Liver (tissue), 9 donors: ENCODE data around the gene WNT5A. TPM values are rescaled to one million over a fixed set of nuclear protein-coding genes. Genes with fewer than 3 reads are reported as not detected.

Experiments
- DNase-seq: peaks from one replicate; pipeline ENCODE4 v3.0.0-alpha.2; 2017; ENCODE audit warnings: low spot score
- H3K27ac ChIP-seq, 2 donors: one replicate each; pipeline ENCODE4 v1.7.0; 2013; ENCODE audit warnings: inconsistent platforms in 2 of 2, low read length in 2 of 2, control low read depth in 1 of 2, low read depth in 1 of 2, mild to moderate bottlenecking in 1 of 2
- H3K27me3 ChIP-seq, 4 donors: one replicate each; pipeline versions ENCODE4 v1.6.1 to v1.7.0; 2013; ENCODE audit warnings: low read length in 3 of 4, inconsistent platforms in 1 of 4, mild to moderate bottlenecking in 1 of 4, moderate library complexity in 1 of 4; ENCODE audit not compliant: control insufficient read depth in 4 of 4, insufficient read depth in 4 of 4
- H3K36me3 ChIP-seq, 4 donors: one replicate each; pipeline versions ENCODE4 v1.6.1 to v1.7.0; 2013; ENCODE audit warnings: low read length in 3 of 4, mild to moderate bottlenecking in 3 of 4, low read depth in 1 of 4, moderate library complexity in 1 of 4; ENCODE audit not compliant: control insufficient read depth in 4 of 4, insufficient read depth in 3 of 4
- H3K4me1 ChIP-seq, 4 donors: one replicate each; pipeline versions ENCODE4 v1.6.1 to v1.7.0; 2013; ENCODE audit warnings: low read length in 3 of 4, mild to moderate bottlenecking in 3 of 4, moderate library complexity in 1 of 4; ENCODE audit not compliant: control insufficient read depth in 4 of 4, insufficient read depth in 4 of 4
- H3K4me3 ChIP-seq, 3 donors: one replicate each; pipeline versions ENCODE4 v1.6.1 to v1.7.0; 2013; ENCODE audit warnings: low read length in 3 of 3, control low read depth in 1 of 3, low read depth in 1 of 3, mild to moderate bottlenecking in 1 of 3
- H3K9ac ChIP-seq, 2 donors: one replicate each; pipeline ENCODE4 v1.7.0; 2013; ENCODE audit warnings: low read length in 2 of 2, mild to moderate bottlenecking in 2 of 2, moderate library complexity in 2 of 2, control low read depth in 1 of 2, low read depth in 1 of 2
- H3K9me3 ChIP-seq, 4 donors: one replicate each; pipeline versions ENCODE4 v1.6.1 to v1.7.0; 2013; ENCODE audit warnings: low read length in 3 of 4; ENCODE audit not compliant: control insufficient read depth in 4 of 4
- EGR1 ChIP-seq, 2 donors: IDR thresholded peaks; 2 replicates each; pipeline ENCODE4 v1.6.1; 2016 to 2018; ENCODE audit warnings: antibody characterized with exemption in 2 of 2, low read depth in 2 of 2
- FOXA1 ChIP-seq: IDR thresholded peaks from 2 replicates; pipeline ENCODE4 v1.6.1; 2016; ENCODE audit warnings: antibody characterized with exemption
- FOXA2 ChIP-seq: IDR thresholded peaks from 2 replicates; pipeline ENCODE4 v1.6.1; 2016; ENCODE audit warnings: antibody characterized with exemption
- GABPA ChIP-seq, 2 donors: IDR thresholded peaks in 1 of 2; conservative IDR thresholded peaks in 1 of 2; 2 replicates each; pipeline ENCODE4 v1.6.1; 2016; ENCODE audit warnings: antibody characterized with exemption in 2 of 2, mild to moderate bottlenecking in 1 of 2, moderate library complexity in 1 of 2
- HNF4A ChIP-seq, 2 donors: conservative IDR thresholded peaks; 2 replicates each; pipeline ENCODE4 v1.6.1; 2016; ENCODE audit warnings: antibody characterized with exemption in 2 of 2, mild to moderate bottlenecking in 2 of 2
- HNF4G ChIP-seq: IDR thresholded peaks from 2 replicates; pipeline ENCODE4 v1.6.1; 2016; ENCODE audit warnings: antibody characterized with exemption
- JUND ChIP-seq, 2 donors: IDR thresholded peaks; 2 replicates each; pipeline ENCODE4 v1.6.1; 2016; ENCODE audit warnings: antibody characterized with exemption in 2 of 2
- NR2F2 ChIP-seq: IDR thresholded peaks from 2 replicates; pipeline ENCODE4 v1.6.1; 2016; ENCODE audit warnings: antibody characterized with exemption
- RAD21 ChIP-seq, 2 donors: IDR thresholded peaks; 2 replicates each; pipeline ENCODE4 v1.6.1; 2016; ENCODE audit warnings: antibody characterized with exemption in 2 of 2, mild to moderate bottlenecking in 2 of 2
- RXRA ChIP-seq, 2 donors: IDR thresholded peaks; 2 replicates each; pipeline ENCODE4 v1.6.1; 2017 to 2018; ENCODE audit warnings: antibody characterized with exemption in 2 of 2, mild to moderate bottlenecking in 1 of 2
- SP1 ChIP-seq: IDR thresholded peaks from 2 replicates; pipeline ENCODE4 v1.6.1; 2018; ENCODE audit warnings: antibody characterized with exemption, mild to moderate bottlenecking
- TAF1 ChIP-seq: conservative IDR thresholded peaks from 2 replicates; pipeline ENCODE4 v1.6.1; 2016; ENCODE audit warnings: antibody characterized with exemption, mild to moderate bottlenecking
- YY1 ChIP-seq: IDR thresholded peaks from 2 replicates; pipeline ENCODE4 v1.6.1; 2016; ENCODE audit warnings: antibody characterized with exemption, mild to moderate bottlenecking
- WGBS: extraction: QIAGEN DNeasy Blood & Tissue Kit; methylation state at CpG from one replicate; pipeline ENCODE4 v1.1.7; 2013; 5-methylcytosine and 5-hydroxymethylcytosine counted together
- polyA plus RNA-seq, 2 donors: library from polyadenylated mRNA; stranded (reverse) in 1 of 2; unstranded in 1 of 2; fragments of 200-250 nt in 1 of 2; fragments of >200 nt in 1 of 2; fragmentation: Nextera tagmentation in 1 of 2; extraction: Ambion mirVana in 1 of 2; gene quantifications; one replicate each; pipeline versions ENCODE4 v1.2.1 to v1.2.3, GENCODE V29; 2013 to 2015
- total RNA-seq, 2 donors: library from RNA; depleted of rRNA; stranded (reverse); fragments of >200 nt; gene quantifications; one replicate each; pipeline ENCODE4 v1.2.3, GENCODE V29; 2014
- TF ChIP-seq, protein P1 (sequence below): IDR thresholded peaks from 2 replicates; pipeline ENCODE4 v1.6.1; 2016; ENCODE audit warnings: antibody characterized with exemption
- TF ChIP-seq, protein P2 (sequence below): IDR thresholded peaks from 2 replicates; pipeline ENCODE4 v1.6.1; 2016; ENCODE audit warnings: antibody characterized with exemption, mild to moderate bottlenecking
- TF ChIP-seq, protein P3 (sequence below): IDR thresholded peaks from 2 replicates; pipeline ENCODE4 v1.6.1; 2016; ENCODE audit warnings: antibody characterized with exemption
- TF ChIP-seq, protein P4 (sequence below): IDR thresholded peaks from 2 replicates; pipeline ENCODE4 v1.6.1; 2016; ENCODE audit warnings: antibody characterized with exemption
- TF ChIP-seq, protein P5 (sequence below): fragments of 150-350 bp; IDR thresholded peaks from 2 replicates; pipeline ENCODE4 v1.5.1; 2017; ENCODE audit warnings: improper control_type of control experiment, low read depth, low read length; ENCODE audit not compliant: missing input control
- donor health status: healthy.
- donor health status: healthy.
- donor health status: healthy.
- donor health status: healthy.
- donor health status: healthy.

WNT5A gene
- total and polyA plus RNA-seq, 4 donors = 0.18 to 1.3 (median 0.66) TPM

DNA sequence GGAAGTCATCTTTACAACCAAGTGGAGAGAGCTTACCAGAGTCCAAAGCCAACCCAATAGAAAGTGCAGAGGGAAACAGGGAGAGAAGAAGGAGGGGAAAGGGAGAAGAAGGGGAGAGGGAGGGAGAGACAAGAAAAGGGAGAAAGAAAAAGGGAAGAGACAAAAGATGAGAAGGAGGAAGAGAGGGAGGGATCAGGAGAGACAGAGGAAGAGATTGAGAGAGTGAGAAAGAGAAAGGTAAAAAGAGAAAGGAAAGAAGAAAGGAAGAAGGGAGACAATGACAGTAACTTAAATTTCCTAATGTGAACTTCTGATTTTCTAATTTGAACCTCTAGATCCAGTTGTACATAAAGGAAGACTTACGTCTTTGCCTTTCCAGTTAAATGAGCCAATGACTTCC, 20.7 kb upstream of the WNT5A start:
- 95% methylated on average over 1 of the region's 1 CpG for WGBS
- TF ChIP-seq, protein P1, sequence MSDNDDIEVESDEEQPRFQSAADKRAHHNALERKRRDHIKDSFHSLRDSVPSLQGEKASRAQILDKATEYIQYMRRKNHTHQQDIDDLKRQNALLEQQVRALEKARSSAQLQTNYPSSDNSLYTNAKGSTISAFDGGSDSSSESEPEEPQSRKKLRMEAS = no peak
- no peak for TF ChIP-seq EGR1 (IDR thresholded peaks at IDR 0.05; ENCODE audit: low read depth in 2 of 2)
- TF ChIP-seq, protein P2, sequence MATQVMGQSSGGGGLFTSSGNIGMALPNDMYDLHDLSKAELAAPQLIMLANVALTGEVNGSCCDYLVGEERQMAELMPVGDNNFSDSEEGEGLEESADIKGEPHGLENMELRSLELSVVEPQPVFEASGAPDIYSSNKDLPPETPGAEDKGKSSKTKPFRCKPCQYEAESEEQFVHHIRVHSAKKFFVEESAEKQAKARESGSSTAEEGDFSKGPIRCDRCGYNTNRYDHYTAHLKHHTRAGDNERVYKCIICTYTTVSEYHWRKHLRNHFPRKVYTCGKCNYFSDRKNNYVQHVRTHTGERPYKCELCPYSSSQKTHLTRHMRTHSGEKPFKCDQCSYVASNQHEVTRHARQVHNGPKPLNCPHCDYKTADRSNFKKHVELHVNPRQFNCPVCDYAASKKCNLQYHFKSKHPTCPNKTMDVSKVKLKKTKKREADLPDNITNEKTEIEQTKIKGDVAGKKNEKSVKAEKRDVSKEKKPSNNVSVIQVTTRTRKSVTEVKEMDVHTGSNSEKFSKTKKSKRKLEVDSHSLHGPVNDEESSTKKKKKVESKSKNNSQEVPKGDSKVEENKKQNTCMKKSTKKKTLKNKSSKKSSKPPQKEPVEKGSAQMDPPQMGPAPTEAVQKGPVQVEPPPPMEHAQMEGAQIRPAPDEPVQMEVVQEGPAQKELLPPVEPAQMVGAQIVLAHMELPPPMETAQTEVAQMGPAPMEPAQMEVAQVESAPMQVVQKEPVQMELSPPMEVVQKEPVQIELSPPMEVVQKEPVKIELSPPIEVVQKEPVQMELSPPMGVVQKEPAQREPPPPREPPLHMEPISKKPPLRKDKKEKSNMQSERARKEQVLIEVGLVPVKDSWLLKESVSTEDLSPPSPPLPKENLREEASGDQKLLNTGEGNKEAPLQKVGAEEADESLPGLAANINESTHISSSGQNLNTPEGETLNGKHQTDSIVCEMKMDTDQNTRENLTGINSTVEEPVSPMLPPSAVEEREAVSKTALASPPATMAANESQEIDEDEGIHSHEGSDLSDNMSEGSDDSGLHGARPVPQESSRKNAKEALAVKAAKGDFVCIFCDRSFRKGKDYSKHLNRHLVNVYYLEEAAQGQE = no peak
- TF ChIP-seq, protein P3, sequence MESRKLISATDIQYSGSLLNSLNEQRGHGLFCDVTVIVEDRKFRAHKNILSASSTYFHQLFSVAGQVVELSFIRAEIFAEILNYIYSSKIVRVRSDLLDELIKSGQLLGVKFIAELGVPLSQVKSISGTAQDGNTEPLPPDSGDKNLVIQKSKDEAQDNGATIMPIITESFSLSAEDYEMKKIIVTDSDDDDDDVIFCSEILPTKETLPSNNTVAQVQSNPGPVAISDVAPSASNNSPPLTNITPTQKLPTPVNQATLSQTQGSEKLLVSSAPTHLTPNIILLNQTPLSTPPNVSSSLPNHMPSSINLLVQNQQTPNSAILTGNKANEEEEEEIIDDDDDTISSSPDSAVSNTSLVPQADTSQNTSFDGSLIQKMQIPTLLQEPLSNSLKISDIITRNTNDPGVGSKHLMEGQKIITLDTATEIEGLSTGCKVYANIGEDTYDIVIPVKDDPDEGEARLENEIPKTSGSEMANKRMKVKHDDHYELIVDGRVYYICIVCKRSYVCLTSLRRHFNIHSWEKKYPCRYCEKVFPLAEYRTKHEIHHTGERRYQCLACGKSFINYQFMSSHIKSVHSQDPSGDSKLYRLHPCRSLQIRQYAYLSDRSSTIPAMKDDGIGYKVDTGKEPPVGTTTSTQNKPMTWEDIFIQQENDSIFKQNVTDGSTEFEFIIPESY = no peak
- no peak for TF ChIP-seq HNF4G
- TF ChIP-seq FOXA1 = no peak
- TF ChIP-seq RXRA (IDR thresholded peaks at IDR 0.05) = no peak
- TF ChIP-seq, protein P4, sequence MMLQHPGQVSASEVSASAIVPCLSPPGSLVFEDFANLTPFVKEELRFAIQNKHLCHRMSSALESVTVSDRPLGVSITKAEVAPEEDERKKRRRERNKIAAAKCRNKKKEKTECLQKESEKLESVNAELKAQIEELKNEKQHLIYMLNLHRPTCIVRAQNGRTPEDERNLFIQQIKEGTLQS = no peak
- no peak for TF ChIP-seq YY1
- TF ChIP-seq RAD21 (IDR thresholded peaks at IDR 0.05) = no peak
- no peak for TF ChIP-seq FOXA2
- TF ChIP-seq JUND (IDR thresholded peaks at IDR 0.05) = no peak
- TF ChIP-seq, protein P5, sequence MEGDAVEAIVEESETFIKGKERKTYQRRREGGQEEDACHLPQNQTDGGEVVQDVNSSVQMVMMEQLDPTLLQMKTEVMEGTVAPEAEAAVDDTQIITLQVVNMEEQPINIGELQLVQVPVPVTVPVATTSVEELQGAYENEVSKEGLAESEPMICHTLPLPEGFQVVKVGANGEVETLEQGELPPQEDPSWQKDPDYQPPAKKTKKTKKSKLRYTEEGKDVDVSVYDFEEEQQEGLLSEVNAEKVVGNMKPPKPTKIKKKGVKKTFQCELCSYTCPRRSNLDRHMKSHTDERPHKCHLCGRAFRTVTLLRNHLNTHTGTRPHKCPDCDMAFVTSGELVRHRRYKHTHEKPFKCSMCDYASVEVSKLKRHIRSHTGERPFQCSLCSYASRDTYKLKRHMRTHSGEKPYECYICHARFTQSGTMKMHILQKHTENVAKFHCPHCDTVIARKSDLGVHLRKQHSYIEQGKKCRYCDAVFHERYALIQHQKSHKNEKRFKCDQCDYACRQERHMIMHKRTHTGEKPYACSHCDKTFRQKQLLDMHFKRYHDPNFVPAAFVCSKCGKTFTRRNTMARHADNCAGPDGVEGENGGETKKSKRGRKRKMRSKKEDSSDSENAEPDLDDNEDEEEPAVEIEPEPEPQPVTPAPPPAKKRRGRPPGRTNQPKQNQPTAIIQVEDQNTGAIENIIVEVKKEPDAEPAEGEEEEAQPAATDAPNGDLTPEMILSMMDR = no peak
- no peak for TF ChIP-seq HNF4A (conservative IDR thresholded peaks at IDR 0.05)
- TF ChIP-seq TAF1 = no peak
- no peak for TF ChIP-seq NR2F2
- TF ChIP-seq SP1 = no peak
- TF ChIP-seq GABPA (IDR thresholded peaks at IDR 0.05 in 1 of 2, conservative IDR thresholded peaks at IDR 0.05 in 1 of 2) = no peak
- no peak overlapping the region for H3K27ac ChIP-seq

More for the DNA sequence above, 20.7 kb upstream of the WNT5A start:
- Histone ChIP-seq H3K4me1 (no peaks in the 10 kb centered on the region), H3K9me3 (no peaks in the 10 kb centered on the region), H3K36me3 (no peaks in the 10 kb centered on the region), H3K9ac (no peak overlapping the region), H3K4me3 (no peak overlapping the region), H3K27me3 (no peaks in the 10 kb centered on the region)
- DNase-seq = no peak
